Inflammatory macrophage treated with lipopolysaccharide for 4 hours (primary cell): ENCODE results near the gene MCRIP2.
A peak's percentile ranks its signal among the peaks of the same experiment; 100 is the strongest.
"Not testable (repeated sequence)": the region's sequence is repeated elsewhere in the genome, so short reads cannot be mapped to it uniquely, and the experiment has no call there.

ENCODE experiments used
- DNase-seq: peaks from one replicate; pipeline ENCODE4 v3.0.0-alpha.2; 2020

The MCRIP2 gene

GRCh38 chr16:683396-684070 is 41.9 kb downstream of the MCRIP2 start:
- no peak for DNase-seq

GRCh38 chr16:684071-684794 is 42.6 kb downstream of the MCRIP2 start, which contains the start of gene JMJD8:
TSS of gene JMJD8 (minus strand) at chr16:684334. CDS start at chr16:684319, 15 bp downstream.
- peak; percentile 96 for DNase-seq

- no peak for DNase-seq
Measured at GRCh38 chr16:684961-685696, 43.5 kb downstream of the MCRIP2 start.

GRCh38 chr16:685967-686366 is 44.3 kb downstream of the MCRIP2 start:
- peak; percentile 42 for DNase-seq

- no peak for DNase-seq
Measured at GRCh38 chr16:686459-687260, 45.0 kb downstream of the MCRIP2 start.

GRCh38 chr16:687499-687898 is 45.9 kb downstream of the MCRIP2 start:
- no peak for DNase-seq

- DNase-seq = no peak
Measured at GRCh38 chr16:689175-689897, 47.7 kb downstream of the MCRIP2 start.

- DNase-seq = not testable (repeated sequence)
Measured at GRCh38 chr16:691242-691641, 49.6 kb downstream of the MCRIP2 start.

GRCh38 chr16:692356-693108 is 50.9 kb downstream of the MCRIP2 start:
- DNase-seq = no peak

- DNase-seq = no peak
Measured at GRCh38 chr16:693364-693763, 51.7 kb downstream of the MCRIP2 start.

- no peak for DNase-seq
Measured at GRCh38 chr16:693766-694165, 52.1 kb downstream of the MCRIP2 start.

- no peak for DNase-seq
Measured at GRCh38 chr16:694187-694862, 52.7 kb downstream of the MCRIP2 start.

GRCh38 chr16:694863-695354 is 53.3 kb downstream of the MCRIP2 start:
- no peak for DNase-seq

GRCh38 chr16:695355-696089 is 53.9 kb downstream of the MCRIP2 start:
- DNase-seq = no peak
